GM18873 (cell line): ENCODE measurements around the gene SEMA4B.
"Not testable (repeated sequence)": the region's sequence is repeated elsewhere in the genome, so short reads cannot be mapped to it uniquely, and the experiment has no call there.

Source experiments
- ATAC-seq: cut with Tn5 transposase; IDR thresholded peaks from one replicate; pipeline ENCODE4 v1.9.1; 2021; ENCODE audit warnings: mild to moderate bottlenecking, moderate library complexity, moderate number of reproducible peaks; ENCODE audit not compliant: unreplicated experiment, low FRiP score

The SEMA4B gene, protein sequence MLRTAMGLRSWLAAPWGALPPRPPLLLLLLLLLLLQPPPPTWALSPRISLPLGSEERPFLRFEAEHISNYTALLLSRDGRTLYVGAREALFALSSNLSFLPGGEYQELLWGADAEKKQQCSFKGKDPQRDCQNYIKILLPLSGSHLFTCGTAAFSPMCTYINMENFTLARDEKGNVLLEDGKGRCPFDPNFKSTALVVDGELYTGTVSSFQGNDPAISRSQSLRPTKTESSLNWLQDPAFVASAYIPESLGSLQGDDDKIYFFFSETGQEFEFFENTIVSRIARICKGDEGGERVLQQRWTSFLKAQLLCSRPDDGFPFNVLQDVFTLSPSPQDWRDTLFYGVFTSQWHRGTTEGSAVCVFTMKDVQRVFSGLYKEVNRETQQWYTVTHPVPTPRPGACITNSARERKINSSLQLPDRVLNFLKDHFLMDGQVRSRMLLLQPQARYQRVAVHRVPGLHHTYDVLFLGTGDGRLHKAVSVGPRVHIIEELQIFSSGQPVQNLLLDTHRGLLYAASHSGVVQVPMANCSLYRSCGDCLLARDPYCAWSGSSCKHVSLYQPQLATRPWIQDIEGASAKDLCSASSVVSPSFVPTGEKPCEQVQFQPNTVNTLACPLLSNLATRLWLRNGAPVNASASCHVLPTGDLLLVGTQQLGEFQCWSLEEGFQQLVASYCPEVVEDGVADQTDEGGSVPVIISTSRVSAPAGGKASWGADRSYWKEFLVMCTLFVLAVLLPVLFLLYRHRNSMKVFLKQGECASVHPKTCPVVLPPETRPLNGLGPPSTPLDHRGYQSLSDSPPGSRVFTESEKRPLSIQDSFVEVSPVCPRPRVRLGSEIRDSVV

DNA sequence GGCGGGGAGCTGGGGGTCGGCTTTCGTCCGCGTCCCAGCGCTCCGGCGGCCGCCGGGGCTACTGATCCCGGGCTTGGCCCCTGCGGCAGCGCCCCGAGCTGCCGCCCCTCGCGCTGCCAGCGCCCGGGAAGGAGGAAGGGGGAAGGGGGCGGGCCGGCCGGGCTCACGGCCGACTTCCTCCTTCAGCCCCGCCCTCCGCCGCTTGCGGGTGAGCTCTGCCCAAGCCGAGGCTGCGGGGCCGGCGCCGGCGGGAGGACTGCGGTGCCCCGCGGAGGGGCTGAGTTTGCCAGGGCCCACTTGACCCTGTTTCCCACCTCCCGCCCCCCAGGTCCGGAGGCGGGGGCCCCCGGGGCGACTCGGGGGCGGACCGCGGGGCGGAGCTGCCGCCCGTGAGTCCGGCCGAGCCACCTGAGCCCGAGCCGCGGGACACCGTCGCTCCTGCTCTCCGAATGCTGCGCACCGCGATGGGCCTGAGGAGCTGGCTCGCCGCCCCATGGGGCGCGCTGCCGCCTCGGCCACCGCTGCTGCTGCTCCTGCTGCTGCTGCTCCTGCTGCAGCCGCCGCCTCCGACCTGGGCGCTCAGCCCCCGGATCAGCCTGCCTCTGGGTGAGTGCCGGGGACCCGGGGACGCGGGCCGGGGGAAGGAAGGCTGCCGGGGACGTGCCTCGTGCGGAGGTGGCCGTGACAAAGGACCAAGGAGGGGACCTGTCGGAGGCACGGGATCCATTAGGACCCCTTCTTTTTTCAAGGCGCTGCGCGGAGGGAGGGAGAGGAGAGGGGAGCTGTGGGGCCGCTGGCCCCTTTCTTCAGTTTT is at the start of gene SEMA4B:
SEMA4B (plus strand) TSS at position 201 of the 814 bp plus-strand sequence; CDS start at position 450, 249 bp downstream.
- peak; percentile 64 for ATAC-seq

DNA sequence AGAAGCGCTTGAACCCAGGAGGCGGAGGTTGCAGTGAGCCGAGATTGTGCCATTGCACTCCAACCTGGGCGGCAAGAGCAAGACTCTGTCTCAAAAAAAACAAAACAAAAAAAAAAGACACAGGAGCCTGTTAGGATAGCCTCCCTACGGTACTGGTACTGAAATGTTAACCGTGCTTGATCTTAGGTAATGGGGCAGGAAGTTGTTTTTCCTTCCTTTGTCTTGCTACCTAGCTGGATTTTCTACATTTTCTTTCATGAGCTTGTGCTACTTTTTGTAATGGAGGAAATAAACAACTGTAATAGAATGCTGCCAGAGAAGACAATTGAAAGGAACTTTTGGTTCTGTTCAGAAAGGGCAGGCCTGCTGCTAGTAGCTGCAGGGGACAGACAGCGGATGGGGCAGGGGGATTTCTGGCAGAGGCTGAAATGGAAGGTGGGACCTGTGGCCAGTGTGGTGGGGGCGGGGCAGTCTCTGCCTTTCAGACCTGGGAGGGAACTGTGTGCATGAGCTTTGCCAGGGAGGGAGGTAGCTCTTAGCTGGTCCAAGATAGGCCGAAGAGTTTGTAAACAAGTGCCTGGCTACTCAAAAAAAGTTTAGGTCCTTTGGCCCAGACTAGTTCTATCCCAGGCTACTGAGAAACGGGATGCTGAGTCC is 49.0 kb upstream of the SEMA4B start:
- ATAC-seq: no peak

DNA sequence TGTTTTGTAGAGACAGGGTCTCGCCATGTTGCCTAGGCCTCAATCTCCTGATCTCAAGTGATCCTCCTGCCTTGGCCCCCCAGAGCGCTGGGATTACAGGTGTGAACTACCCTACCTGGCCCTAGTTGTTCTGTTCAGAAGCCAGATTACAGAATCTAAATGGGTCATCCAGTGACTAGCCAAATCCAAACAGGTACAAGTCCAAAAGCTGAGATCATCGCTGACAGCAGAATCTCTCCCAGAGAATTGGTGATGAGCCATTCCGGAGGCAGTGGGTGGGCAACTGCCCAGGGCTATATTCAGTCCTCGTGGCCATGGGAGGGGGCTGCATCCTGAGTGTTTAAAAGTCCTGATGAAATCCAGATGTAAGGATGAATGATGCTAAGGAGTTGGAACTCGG is 47.5 kb upstream of the SEMA4B start:
- no peak for ATAC-seq

DNA sequence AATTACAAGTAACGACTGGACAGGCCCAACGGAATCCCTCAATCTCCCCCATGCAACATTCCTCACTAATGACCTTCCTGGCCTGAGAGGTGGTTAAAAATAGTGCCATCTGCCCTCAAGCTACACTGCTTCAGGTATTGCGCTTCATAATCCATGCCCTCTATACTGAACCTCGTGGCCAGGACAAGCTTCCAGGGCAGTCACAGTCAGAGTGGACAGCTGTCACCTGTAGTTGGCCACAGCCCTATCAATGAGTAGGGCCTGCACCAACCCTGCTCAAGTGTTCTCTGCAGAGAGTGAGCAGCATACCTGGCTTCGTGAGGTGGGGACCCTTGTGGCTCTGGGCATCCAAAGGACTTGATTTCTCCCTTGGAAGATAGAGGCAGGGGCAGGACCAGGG is 46.9 kb upstream of the SEMA4B start:
- ATAC-seq: no peak

DNA sequence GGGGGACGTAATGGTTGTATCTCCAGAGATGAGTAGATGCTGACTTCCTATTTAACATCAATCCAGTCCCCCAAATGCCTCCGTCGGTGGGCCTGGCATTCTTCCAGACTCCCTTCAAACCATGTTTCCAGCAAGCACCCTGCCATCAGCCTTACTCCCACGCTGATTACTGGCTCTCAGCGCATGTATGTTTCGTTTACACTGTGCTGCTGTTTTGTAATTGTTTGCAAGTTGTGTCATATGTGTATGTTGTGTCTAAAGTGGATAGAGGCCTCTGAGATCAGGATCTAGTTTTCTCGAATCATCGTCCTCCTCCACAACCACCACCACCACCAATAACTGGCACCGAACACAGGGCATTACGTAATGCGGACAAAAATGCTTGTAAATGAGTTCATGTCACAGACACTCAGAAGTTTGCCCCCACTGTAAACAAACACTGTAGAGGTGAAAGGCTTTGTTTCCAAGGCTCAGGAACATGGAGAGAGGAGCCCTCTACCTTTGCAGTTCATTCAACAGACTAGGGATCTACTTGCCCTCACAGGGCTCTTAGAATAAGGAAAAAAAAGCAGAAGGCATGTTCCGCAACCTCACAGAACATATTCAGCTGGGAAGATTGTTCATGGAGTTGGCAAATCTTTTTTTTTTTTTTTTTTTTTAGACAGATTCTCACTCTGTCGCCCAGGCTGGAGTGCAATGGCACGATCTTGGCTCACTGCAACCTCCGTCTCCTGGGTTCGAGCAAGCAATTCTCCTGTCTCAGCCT is 46.1 kb upstream of the SEMA4B start:
- no peak for ATAC-seq

DNA sequence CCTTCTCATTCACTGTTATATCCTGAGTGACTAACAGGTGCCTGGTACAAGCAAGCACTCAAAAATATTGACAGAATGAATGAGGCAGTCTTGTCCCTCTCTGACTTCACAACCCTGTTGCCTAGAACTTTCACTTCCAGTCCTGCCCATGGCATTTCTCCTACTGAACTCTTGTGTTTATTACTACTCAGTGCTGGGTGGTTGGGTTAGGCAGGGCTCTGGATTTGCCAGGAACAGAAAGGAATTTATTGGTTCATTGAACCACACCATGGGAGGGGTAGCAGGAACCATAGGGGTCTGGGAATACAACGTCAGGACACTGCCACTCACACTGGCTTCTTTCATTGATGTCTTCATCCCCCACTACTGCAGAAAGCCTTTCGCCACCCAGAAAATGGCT is 41.9 kb upstream of the SEMA4B start:
- no peak for ATAC-seq

DNA sequence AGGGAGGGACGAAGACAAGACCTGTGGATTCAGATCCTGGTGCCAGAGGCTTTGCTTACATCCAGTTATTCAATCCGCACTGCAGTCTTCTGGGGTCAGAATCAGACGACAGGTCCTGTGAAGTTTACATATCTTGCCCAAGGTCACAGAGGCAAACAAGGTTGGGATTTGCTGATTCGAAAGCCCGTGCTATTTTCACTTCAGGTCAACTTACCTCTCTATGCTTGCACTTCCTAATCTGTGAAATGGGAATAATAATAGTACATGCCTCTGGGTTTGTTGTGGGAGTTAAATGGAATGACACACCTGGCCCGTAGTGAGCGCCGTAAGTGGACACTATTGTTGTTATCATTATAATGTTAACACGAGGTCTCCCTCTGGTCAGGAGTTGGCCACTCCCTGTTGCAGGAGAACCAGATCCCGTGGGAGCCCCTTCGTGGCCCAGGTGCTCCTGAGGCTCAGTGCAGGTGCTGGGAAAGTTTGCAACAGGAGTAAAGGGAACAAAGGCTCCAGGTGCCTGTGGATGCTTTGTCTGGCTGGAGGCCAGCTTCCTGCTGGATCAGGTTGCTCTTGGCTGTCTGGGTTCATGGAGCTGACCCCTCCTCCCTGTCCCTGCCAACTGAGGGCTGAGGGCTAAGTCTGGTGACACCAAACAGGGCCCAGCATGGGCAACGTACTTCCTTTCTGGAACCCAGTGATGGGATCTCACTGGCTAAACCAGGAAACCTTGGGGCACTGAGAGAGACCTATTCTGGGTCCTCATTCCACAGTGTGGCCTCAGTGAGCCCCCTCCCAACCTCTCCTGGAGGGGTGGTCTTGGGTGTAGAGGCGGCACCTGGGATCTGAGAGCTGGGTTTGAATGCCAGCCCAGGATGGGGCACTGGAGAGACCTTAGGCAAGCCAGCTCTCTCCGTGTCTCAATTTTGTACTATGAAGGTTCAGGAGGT is 40.1 kb upstream of the SEMA4B start:
- no peak for ATAC-seq

DNA sequence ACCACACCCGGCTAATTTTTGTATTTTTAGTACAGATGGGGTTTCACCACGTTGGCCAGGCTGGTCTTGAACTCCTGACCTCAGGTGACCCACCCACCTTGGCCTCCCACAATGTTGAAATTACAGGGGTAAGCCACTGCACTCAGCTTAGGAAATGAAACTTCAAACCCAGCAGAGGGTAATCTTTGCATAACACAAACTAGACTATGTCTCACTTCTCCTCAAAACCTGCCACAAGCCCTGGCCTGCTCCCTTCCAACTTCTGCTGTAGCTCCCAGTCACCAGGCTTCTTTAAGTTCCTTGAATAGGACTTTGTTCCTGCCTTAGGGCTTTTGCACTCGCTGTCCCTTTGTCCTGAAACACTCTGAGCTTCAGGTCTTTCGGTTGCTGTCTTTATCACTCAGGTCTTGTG is 39.2 kb upstream of the SEMA4B start:
- ATAC-seq: peak; percentile 67

DNA sequence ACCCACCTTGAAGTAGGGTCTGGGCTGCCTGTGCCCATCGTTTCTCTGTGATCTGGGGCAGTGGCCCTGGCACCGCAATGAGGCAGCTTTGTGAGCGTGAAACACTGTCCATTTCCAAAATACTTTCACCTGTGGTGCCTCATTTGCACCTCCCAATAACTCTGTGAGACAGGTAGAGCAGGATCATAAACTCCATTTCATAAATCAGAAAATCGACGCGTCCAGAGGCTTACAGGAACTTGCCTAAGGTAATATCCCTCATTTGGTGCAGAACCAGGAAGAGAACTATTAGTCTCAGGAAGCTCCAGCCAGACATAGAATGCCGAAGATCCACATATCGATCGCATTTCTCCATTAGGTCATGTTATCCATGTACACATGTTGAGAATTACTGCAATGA is 38.2 kb upstream of the SEMA4B start:
- no peak for ATAC-seq

DNA sequence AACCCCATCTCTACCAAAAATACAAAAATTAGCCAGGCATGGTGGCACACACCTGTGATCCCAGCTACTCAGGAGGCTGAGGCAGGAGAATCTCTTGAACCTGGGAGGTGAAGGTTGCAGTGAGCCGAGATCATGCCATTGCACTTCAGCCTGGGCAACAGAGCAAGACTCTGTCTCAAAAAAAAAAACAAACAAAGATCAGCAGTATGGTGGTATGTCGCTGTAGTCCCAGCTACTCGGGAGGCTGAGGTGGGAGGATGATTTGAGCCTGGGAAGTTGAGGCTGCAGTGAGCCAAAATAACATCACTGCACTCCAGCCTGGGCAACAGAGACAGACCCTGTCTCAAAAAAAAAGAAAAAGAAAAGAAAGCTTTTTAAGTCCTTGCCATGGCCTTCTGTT is 36.9 kb upstream of the SEMA4B start:
- not testable (repeated sequence) for ATAC-seq

DNA sequence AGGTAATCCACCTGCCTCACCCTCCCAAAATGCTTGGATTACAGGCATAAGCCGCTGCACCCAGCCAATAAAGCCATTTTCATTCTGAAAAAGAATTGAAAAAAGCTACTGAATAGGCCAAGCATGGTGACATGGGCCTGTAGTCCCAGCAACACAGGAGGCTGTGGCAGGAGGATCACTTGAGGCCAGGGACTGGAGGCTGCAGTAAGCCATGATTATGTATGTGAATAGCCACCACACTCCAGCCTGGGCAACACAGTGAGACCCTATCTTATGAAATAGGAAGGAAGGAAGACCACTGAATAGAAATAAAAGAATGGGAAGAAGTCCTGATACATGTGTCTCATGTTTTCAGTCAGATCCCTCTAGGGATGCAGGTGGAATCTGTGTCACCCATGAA is 36.0 kb upstream of the SEMA4B start:
- no peak for ATAC-seq

DNA sequence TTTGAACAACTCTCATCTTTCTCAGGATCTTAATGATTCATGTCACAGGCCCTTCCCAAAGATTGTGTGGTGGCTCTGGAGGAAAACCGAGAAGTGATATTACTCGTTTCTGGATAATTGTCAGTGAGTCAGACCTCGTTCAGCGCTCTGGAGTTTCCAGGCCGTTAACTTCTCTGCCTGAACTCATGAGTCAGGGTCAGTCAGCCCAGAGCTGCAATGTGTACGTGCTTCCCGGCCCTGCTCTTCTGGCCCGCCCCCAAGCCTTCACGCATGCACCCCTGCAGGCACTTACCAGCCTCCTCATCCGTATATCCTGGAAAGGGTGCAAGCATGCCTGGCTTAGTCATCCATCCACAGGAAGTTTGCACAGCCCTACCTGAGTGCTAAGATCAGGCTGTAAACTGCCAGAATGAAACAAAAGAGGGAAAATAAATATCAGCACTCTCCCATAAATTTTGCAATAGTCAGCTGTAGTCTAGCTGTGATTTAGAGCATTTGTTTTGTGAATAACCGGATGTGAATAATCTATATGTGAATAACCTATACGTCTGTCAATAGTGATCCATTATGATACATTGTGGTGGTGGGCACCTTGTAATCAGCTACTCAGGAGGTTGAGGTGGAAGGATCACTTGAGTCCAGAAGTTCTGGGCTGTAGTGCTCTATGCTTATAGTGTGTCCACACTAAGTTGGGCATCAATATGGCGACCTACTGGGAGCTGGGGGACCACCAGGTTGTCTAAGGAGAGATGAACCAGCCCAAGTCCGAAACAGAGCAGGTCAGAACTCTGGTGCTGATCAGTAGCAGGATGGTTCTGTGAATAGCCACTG is 35.3 kb upstream of the SEMA4B start:
- peak; percentile 55 for ATAC-seq

DNA sequence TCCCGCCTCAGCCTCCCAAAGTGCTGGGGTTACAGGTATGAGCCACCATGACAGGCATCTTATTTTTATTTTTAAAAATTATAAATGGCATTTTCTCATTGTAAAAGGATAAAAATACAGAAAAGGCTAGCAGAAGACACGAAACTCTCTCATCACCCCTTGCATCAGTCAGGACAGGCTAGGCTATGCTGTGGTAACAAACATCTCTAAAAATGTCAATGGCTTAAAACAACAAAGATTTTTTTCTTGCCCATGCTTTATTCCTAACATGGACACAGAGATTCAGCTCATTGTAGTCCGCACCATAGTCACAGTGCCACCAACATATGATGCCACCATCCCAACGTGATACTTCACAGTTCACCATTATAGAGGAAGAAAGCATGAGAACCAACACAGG is 34.0 kb upstream of the SEMA4B start:
- ATAC-seq: no peak

DNA sequence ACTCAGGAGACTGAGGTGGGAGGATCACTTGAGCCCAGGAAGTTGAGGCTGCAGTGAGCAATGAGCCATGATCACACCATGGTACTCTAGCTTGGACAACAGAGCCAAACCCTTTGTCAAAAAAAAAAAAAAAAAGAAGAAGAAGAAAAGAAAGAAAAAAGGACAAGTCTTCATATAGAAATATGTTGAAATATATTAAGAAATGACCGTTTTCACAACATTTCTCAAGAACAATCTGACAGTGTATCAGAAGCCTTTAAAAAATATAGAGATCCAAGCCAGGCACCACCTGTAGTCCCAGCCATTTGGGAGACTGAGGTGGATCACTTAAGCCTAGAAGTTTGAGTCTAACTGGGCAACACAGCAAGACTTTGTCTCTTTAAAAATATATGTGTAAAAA is 29.5 kb upstream of the SEMA4B start:
- no peak for ATAC-seq

DNA sequence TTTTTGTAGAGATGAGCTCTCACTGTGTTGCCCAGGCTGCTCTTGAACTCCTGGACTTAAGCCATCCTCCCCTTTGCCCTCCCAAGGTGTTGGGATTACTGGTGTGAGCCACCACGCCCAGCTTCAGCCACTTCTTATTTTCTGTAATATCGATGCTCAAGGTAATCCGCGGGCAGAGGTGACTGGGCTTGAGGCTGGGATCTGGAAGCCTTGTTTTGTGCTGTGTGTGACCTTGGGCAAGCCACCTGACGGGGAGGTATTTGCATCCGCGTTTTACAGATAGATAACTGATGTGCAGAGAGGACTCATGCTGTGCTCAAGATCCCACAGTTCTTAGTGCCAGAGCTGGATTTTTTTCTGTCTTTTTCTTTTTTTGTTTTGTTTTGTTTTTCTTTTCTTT is 27.8 kb upstream of the SEMA4B start:
- no peak for ATAC-seq

DNA sequence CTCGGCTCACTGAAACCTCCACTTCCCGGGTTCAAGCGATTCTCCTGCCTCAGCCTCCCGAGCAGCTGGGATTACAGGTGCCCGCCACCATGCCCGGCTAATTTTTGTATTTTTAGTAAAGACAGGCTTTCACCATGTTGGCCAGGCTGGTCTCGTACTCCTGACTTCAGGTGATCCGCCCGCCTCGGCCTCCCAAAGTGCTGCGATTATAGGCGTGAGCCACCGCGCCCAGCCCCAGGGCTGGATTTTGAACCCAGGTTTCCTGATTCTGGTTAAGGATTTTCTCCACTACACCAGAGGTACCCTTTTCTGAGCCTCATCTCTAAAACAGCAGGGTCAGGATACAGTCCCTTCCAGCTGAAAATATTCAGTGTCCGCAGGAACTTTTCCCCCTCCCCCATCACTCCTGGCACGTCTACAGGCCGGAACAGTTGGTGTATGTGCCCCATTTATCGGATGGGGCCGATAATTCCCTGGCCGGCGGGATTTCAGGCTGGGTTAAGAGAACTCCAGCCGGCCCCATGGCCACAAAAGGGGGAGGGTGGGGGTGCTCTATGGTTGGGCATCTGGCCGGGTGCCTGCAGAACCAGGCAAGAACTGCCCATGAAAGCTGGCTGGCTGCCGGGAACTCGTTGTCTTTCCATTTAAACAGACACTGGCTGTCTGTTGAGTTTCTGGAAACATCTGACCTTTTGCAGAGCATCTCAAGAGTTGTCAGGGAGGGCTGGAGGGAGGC is 26.8 kb upstream of the SEMA4B start:
- no peak for ATAC-seq

DNA sequence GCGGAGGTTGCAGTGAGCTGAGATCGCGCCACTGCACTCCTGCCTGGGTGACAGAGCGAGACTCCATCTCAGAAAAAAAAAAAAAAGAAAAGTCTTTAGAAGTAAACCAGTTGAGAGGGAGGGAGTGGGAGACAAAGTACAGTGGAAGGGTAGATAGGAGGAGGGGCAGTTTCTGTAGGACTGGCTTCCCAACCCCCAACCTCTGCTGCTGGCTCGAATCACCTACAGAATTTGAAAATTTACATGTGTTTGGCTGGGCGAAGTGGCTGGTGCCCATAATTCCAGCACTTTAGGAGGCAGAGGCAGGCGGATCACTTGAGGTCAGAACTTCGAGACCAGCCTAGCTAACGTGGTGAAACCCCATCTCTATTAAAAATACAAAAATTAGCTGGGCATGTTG is 24.1 kb upstream of the SEMA4B start:
- ATAC-seq: no peak
